Measurements from ENCODE around the gene PPP6R3.

DNA sequence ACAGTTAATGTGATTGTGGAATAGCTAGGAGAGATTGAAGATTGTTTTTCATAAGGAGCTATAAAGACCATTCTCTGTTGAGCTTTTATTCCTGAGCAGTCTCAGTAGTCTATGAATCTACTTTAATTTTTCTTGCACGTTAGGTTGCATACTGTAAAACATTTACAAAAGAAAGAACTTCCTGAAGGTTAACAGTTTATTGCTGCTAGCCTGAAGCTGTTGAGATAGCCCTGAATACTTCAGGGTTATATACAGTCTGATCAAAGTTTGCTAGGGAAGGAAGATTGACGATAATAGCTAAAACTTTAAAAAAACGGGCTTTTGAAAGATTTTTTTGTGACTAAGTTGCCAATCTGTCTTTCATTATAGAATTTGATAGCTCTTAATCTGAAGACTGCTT is 64.8 kb downstream of the PPP6R3 start:
- TF ChIP-seq POLR2A (IDR thresholded peaks at IDR 0.05; ENCODE audit: control extremely low read depth in 1 of 2, low read depth in 2 of 2, low read length in 2 of 2) (no peak), GTF2F1 (IDR thresholded peaks at IDR 0.05; ENCODE audit: borderline replicate concordance, low read depth, low read length) (no peak)
- TF ChIP-seq, protein P1, sequence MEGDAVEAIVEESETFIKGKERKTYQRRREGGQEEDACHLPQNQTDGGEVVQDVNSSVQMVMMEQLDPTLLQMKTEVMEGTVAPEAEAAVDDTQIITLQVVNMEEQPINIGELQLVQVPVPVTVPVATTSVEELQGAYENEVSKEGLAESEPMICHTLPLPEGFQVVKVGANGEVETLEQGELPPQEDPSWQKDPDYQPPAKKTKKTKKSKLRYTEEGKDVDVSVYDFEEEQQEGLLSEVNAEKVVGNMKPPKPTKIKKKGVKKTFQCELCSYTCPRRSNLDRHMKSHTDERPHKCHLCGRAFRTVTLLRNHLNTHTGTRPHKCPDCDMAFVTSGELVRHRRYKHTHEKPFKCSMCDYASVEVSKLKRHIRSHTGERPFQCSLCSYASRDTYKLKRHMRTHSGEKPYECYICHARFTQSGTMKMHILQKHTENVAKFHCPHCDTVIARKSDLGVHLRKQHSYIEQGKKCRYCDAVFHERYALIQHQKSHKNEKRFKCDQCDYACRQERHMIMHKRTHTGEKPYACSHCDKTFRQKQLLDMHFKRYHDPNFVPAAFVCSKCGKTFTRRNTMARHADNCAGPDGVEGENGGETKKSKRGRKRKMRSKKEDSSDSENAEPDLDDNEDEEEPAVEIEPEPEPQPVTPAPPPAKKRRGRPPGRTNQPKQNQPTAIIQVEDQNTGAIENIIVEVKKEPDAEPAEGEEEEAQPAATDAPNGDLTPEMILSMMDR (IDR thresholded peaks at IDR 0.05; ENCODE audit: control extremely low read depth in 1 of 3, insufficient read depth in 1 of 3, low read depth in 1 of 3, low read length in 3 of 3), result no peak
